GM12878 (cell line): Measurements from ENCODE around the gene SUN5. TPM values are rescaled to one million over a fixed set of nuclear protein-coding genes. Genes with fewer than 3 reads are reported as not detected.

Source experiments
- ATAC-seq: fragments of 200-7000 bp; cut with Tn5 transposase; 3 replicates; pipeline ENCODE4 v1.9.1; 2020; ENCODE audit warnings: mild to moderate bottlenecking, moderate library complexity
- Bru-seq: library from RNA; stranded (reverse); fragments of 400-500 nt; gene quantifications from one replicate; lab custom pipeline; 2021; lab: Mats Ljungman, UMichigan
- BruChase-seq, 2 experiments: library from RNA; stranded (reverse); fragments of 400-500 nt; gene quantifications; one replicate each; lab custom pipeline; 2021; lab: Mats Ljungman, UMichigan
- BruUV-seq: library from RNA; stranded (reverse); fragments of 400-500 nt; replicated peaks from 2 replicates; lab custom pipeline; 2021; lab: Mats Ljungman, UMichigan
- CTCF ChIA-PET: fragments of 300-600 bp; sonication (Branson Sonifier 250); formaldehyde crosslinking; extraction: SDS; loops from one replicate; lab custom pipeline; 2021; ENCODE audit warnings: inconsistent platforms; lab: Yijun Ruan, JAX
- POLR2A ChIA-PET: fragments of 350-600 bp; formaldehyde crosslinking; extraction: SDS; loops from one replicate; lab custom pipeline; 2021; ENCODE audit warnings: inconsistent platforms; lab: Charles Lee
- RAD21 ChIA-PET: fragments of 300-600 bp; sonication (Branson Sonifier 250); formaldehyde crosslinking; loops from one replicate; lab custom pipeline; 2023; ENCODE audit warnings: antibody characterized with exemption; ENCODE audit not compliant: unreplicated experiment; lab: Charles Lee
- SMC1A ChIA-PET: fragments of 300-600 bp; sonication (Branson Sonifier 250); formaldehyde crosslinking; loops from one replicate; lab custom pipeline; 2023; ENCODE audit not compliant: unreplicated experiment, uncharacterized antibody; lab: Charles Lee
- DNase-seq: peaks from one replicate; pipeline ENCODE4 v3.0.0-alpha.2; 2011; ENCODE audit warnings: low read depth, low spot score
- FAIRE-seq: peaks from 3 replicates; lab custom pipeline; 2011; peaks lifted over from hg19 to GRCh38; lab: Jason Lieb, UNC
- H2AFZ ChIP-seq: 2 replicates; pipeline ENCODE4 v1.6.0; 2011; ENCODE audit warnings: low read depth, low read length, control low read depth; ENCODE audit not compliant: control insufficient read depth
- H3K27ac ChIP-seq: 2 replicates; pipeline ENCODE4 v1.5.1; 2011; ENCODE audit warnings: control low read depth; ENCODE audit not compliant: control insufficient read depth, insufficient read depth
- H3K27me3 ChIP-seq, 2 experiments: replicated peaks in 1 of 2; 2 replicates each; pipeline versions ENCODE4 v1.6.0 to v1.6.1; 2011; ENCODE audit warnings: low read length in 1 of 2; ENCODE audit not compliant: control insufficient read depth in 2 of 2, insufficient read depth in 2 of 2
- H3K36me3 ChIP-seq, 2 experiments: 2 replicates each; pipeline ENCODE4 v1.5.1; 2011; ENCODE audit warnings: low read length in 1 of 2; ENCODE audit not compliant: control insufficient read depth in 2 of 2, insufficient read depth in 2 of 2
- H3K4me1 ChIP-seq: 2 replicates; pipeline ENCODE4 v1.6.1; 2011; ENCODE audit warnings: mild to moderate bottlenecking, low read length, moderate library complexity, mixed read lengths; ENCODE audit not compliant: control insufficient read depth, insufficient read depth
- H3K4me2 ChIP-seq: 2 replicates; pipeline ENCODE4 v1.6.0; 2011; ENCODE audit warnings: control low read depth; ENCODE audit not compliant: control insufficient read depth, insufficient read depth
- H3K4me3 ChIP-seq: fragments of 200-600 bp; sonication (generic); 2 replicates; pipeline ENCODE4 v1.5.1; 2016
- H3K79me2 ChIP-seq: 2 replicates; pipeline ENCODE4 v1.6.0; 2011; ENCODE audit warnings: low read length; ENCODE audit not compliant: control insufficient read depth, insufficient read depth
- H3K9ac ChIP-seq: 2 replicates; pipeline ENCODE4 v1.8.0; 2011; ENCODE audit warnings: low read length, control low read depth, mixed read lengths; ENCODE audit not compliant: control insufficient read depth, insufficient read depth
- H3K9me3 ChIP-seq: replicated peaks from 3 replicates; pipeline ENCODE4 v1.5.1; 2011; ENCODE audit warnings: mild to moderate bottlenecking, low read length; ENCODE audit not compliant: control insufficient read depth, insufficient read depth
- H4K20me1 ChIP-seq: 2 replicates; pipeline ENCODE4 v1.6.0; 2011; ENCODE audit not compliant: control insufficient read depth, insufficient read depth
- CBFB ChIP-seq: IDR thresholded peaks from 2 replicates; pipeline ENCODE4 v1.6.1; 2016; ENCODE audit warnings: antibody characterized with exemption, low read depth
- CREB1 ChIP-seq: IDR thresholded peaks from 2 replicates; pipeline ENCODE4 v1.6.1; 2012; ENCODE audit warnings: low read depth, mild to moderate bottlenecking, inconsistent platforms
- EZH2 ChIP-seq: IDR thresholded peaks from 2 replicates; pipeline ENCODE4 v1.6.1; 2012; ENCODE audit warnings: low read depth, mild to moderate bottlenecking, control low read depth, inconsistent platforms, low read length, borderline replicate concordance; ENCODE audit not compliant: control insufficient read depth
- HDAC2 ChIP-seq: fragments of 200-600 bp; sonication (generic); IDR thresholded peaks from 2 replicates; pipeline ENCODE4 v1.6.1; 2017
- IKZF1 ChIP-seq: fragments of 450-650 bp; conservative IDR thresholded peaks from 2 replicates; pipeline ENCODE4 v1.6.1; 2017; ENCODE audit warnings: antibody characterized with exemption, mild to moderate bottlenecking
- JUNB ChIP-seq: IDR thresholded peaks from 2 replicates; pipeline ENCODE4 v1.6.1; 2016; ENCODE audit warnings: antibody characterized with exemption, mild to moderate bottlenecking
- LARP7 ChIP-seq: fragments of 450-650 bp; IDR thresholded peaks from 2 replicates; pipeline ENCODE4 v1.6.1; 2017; ENCODE audit warnings: mild to moderate bottlenecking
- MTA2 ChIP-seq: fragments of 450-650 bp; IDR thresholded peaks from 2 replicates; pipeline ENCODE4 v1.6.1; 2016; ENCODE audit warnings: low read depth, mild to moderate bottlenecking, moderate library complexity
- MYC ChIP-seq: IDR thresholded peaks from 2 replicates; pipeline ENCODE4 v1.6.1; 2011; ENCODE audit warnings: mild to moderate bottlenecking, low read length, moderate library complexity, inconsistent platforms; ENCODE audit not compliant: insufficient read depth, insufficient replicate concordance, insufficient read length, severe bottlenecking
- PAX5 ChIP-seq: IDR thresholded peaks from 2 replicates; pipeline ENCODE4 v1.6.1; 2011; ENCODE audit warnings: low read depth, low read length, borderline replicate concordance
- PML ChIP-seq: IDR thresholded peaks from 2 replicates; pipeline ENCODE4 v1.6.1; 2012; ENCODE audit warnings: low read length, inconsistent platforms
- POU2F2 ChIP-seq: IDR thresholded peaks from 3 replicates; pipeline ENCODE4 v1.6.1; 2011; ENCODE audit warnings: low read depth, mild to moderate bottlenecking, low read length, borderline replicate concordance
- RFX5 ChIP-seq: IDR thresholded peaks from 2 replicates; pipeline ENCODE4 v1.6.1; 2011; ENCODE audit warnings: low read depth, low read length, improper control_type of control experiment
- SMAD1 ChIP-seq: fragments of 450-650 bp; IDR thresholded peaks from 2 replicates; pipeline ENCODE4 v1.6.1; 2018; ENCODE audit warnings: mild to moderate bottlenecking, low read depth; ENCODE audit not compliant: partially characterized antibody
- SMC3 ChIP-seq: IDR thresholded peaks from 2 replicates; pipeline ENCODE4 v1.6.1; 2011; ENCODE audit warnings: low read length, improper control_type of control experiment, borderline replicate concordance
- ZNF384 ChIP-seq: IDR thresholded peaks from 2 replicates; pipeline ENCODE4 v1.6.1; 2012; ENCODE audit warnings: low read depth, mild to moderate bottlenecking, low read length, improper control_type of control experiment, borderline replicate concordance
- ZZZ3 ChIP-seq: IDR thresholded peaks from 2 replicates; pipeline ENCODE4 v1.6.1; 2011; ENCODE audit warnings: low read depth; ENCODE audit not compliant: control insufficient read depth, insufficient read length
- WGBS: methylation state at CpG from one replicate; pipeline ENCODE4 v1.1.6; 2016; ENCODE audit warnings: low lambda C conversion rate; ENCODE audit not compliant: insufficient replicate concordance, insufficient coverage; ENCODE audit errors: missing lambda C conversion rate; 5-methylcytosine and 5-hydroxymethylcytosine counted together
- in situ Hi-C: fragments of 300-500 bp; cut with MboI; formaldehyde crosslinking; loops from 9 replicates; pipeline ENCODE4 v1.14.3; 2018; ENCODE audit warnings: mixed read lengths
- intact Hi-C: fragments of 100-400 bp; cut with micrococcal nuclease; formaldehyde crosslinking; loops from one replicate; pipeline ENCODE4 v1.14.2; 2022; ENCODE audit not compliant: unreplicated experiment
- long read RNA-seq, 2 experiments: library from polyadenylated mRNA; unstranded; transcript quantifications; one replicate each; pipeline ENCODE4 v2.0.0, GENCODE V29; 2019 to 2020
- polyA minus RNA-seq, 3 experiments: library from RNA; depleted of rRNA, polyadenylated mRNA; stranded (reverse); fragments of >200 nt; gene quantifications; 2 replicates each; pipeline ENCODE4 v1.2.3, GENCODE V29; 2011
- polyA plus RNA-seq, 11 experiments: library from polyadenylated mRNA; depleted of rRNA in 4 of 11; unstranded in 6 of 11; stranded (reverse) in 5 of 11; fragments of >200 nt; fragmentation: Nextera tagmentation in 4 of 11; fragmentation: Illumina TruSeq in 1 of 11; extraction: Ambion mirVana in 4 of 11; extraction: Trizol in 1 of 11; gene quantifications; 1 replicate in 1 of 11; 2 replicates in 10 of 11; pipeline versions ENCODE4 v1.2.1 to v1.2.3, GENCODE V29; 2011 to 2016; ENCODE audit warnings: inconsistent platforms in 2 of 11, missing spikeins in 2 of 11, low read depth in 1 of 11
- total RNA-seq, 4 experiments: library from RNA; depleted of rRNA in 3 of 4; stranded (reverse); fragments of >200 nt in 3 of 4; fragmentation: Illumina TruSeq in 1 of 4; extraction: Trizol in 1 of 4; gene quantifications; 2 replicates each; pipeline versions ENCODE4 v1.2.1 to v1.2.3, GENCODE V29; 2013 to 2021
- TF ChIP-seq, protein P1 (sequence below): fragments of 150-350 bp; IDR thresholded peaks from 2 replicates; pipeline ENCODE4 v1.6.1; 2016; ENCODE audit warnings: low read depth, low read length

SUN5 gene, protein sequence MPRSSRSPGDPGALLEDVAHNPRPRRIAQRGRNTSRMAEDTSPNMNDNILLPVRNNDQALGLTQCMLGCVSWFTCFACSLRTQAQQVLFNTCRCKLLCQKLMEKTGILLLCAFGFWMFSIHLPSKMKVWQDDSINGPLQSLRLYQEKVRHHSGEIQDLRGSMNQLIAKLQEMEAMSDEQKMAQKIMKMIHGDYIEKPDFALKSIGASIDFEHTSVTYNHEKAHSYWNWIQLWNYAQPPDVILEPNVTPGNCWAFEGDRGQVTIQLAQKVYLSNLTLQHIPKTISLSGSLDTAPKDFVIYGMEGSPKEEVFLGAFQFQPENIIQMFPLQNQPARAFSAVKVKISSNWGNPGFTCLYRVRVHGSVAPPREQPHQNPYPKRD
- total RNA-seq (2013; cell fraction: nucleolus; rRNA removed), result not detected in 2 replicates
- total RNA-seq (2014; rRNA removed) (not detected in 2 replicates), total RNA-seq (2014; rRNA removed; fragmentation: Illumina TruSeq; extraction: Trizol) (not detected in 2 replicates), total RNA-seq (2021) (not detected in 2 replicates), polyA plus RNA-seq (2011; rRNA removed) (not detected in 2 replicates), polyA plus RNA-seq (2014; fragmentation: Illumina TruSeq; extraction: Trizol) (not detected in 2 replicates), polyA plus RNA-seq (2014; fragmentation: Nextera tagmentation; extraction: Ambion mirVana) (not detected), polyA plus RNA-seq (2014; rRNA removed) (not detected in 2 replicates), polyA plus RNA-seq (2016; fragmentation: Nextera tagmentation; extraction: Ambion mirVana) (not detected), polyA minus RNA-seq (2011; rRNA and poly(A)+ RNA removed) (not detected in 2 replicates), Bru-seq, nascent RNA (not detected), BruChase-seq, experiment 1, labeled RNA remaining after a 6-hour chase (not detected), BruChase-seq, experiment 2, labeled RNA remaining after a 2-hour chase (not detected)
- not detected for polyA plus RNA-seq (2011; ENCODE audit: low read depth)
- polyA plus RNA-seq (2011; cell fraction: cytosol; rRNA removed), result not detected in 2 replicates
- polyA plus RNA-seq (2011; cell fraction: nucleus; rRNA removed), result not detected in 2 replicates
- polyA plus RNA-seq (2012), result not detected in 2 replicates
- not detected in 2 replicates for polyA minus RNA-seq (2011; cell fraction: cytosol; rRNA and poly(A)+ RNA removed)
- polyA minus RNA-seq (2011; cell fraction: nucleus; rRNA and poly(A)+ RNA removed), result not detected in 2 replicates
- long read RNA-seq, experiment 1, result 0 reads
- long read RNA-seq, experiment 2, result 0 reads

DNA sequence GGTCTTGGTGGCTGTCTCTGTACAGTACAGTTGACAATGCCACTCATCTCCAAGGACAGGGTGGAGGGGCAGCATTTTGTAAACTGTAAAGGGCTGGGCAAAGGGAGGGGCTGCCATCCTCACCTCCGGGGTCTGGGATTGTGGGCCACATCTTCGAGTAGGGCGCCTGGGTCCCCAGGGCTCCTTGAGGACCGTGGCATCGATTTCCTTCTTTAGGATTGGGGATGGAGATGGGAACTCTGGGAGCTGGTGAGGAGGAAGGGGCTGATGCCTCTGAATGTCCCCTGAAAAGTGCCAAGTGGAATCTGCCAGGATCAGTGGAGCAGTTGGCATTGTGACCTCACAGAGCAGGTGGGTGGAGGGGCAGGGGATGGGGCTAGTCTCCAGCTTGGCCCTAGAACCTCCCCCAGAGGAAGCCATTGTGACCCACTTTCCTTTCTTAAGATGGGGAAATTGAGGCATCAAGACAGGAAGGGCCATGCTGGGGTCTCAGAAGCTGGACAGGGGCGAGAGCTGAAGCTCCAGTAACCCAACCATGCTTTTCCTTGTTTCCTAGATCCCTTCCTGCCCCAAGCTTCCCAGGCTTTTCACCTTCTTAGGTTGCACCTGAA, at the start of gene SUN5:
TSS of gene SUN5 (minus strand) at position 293 of the 611 bp plus-strand sequence. CDS start at position 200, 93 bp downstream.
- no peaks in the 10 kb centered on the region for H3K4me1 ChIP-seq
- ChIA-PET POLR2A (no interaction called here), CTCF (interaction anchor here (1.0 to 1.8 kb wide), 9 partner anchors 11 to 330 kb away, joined by 3 to 10 read pairs (median 4); partner anchors contain the start of gene C20orf203), SMC1A (interaction anchor here (0.6 to 1.0 kb wide), 2 partner anchors 102 to 182 kb away, joined by 3 read pairs; no protein-coding TSS in a partner anchor)
- no peaks in the 10 kb centered on the region for H4K20me1 ChIP-seq
- ATAC-seq (no peak), DNase-seq (no peak), FAIRE-seq (no peak)
- H3K4me2 ChIP-seq, result no peak within 1 kb of the TSS
- no TSS peak for BruUV-seq
- no peak within 1 kb of the TSS for H3K27ac ChIP-seq
- WGBS, result under 1% methylated on average over 6 of the region's 6 CpGs
- intact Hi-C loops (no loop called here), in situ Hi-C loops (no loop called here)
- H2AFZ ChIP-seq, result no peak within 1 kb of the TSS
- H3K27me3 ChIP-seq, result no peaks in the 10 kb centered on the region
- no peaks in the 10 kb centered on the region; the same call in 2 of the 3 replicates for H3K9me3 ChIP-seq
- no peaks in the 10 kb centered on the region for H3K79me2 ChIP-seq
- no peak within 1 kb of the TSS for H3K9ac ChIP-seq
- H3K36me3 ChIP-seq, result no peaks in the 10 kb centered on the region
- TF ChIP-seq POU2F2, result no peak
- no peak for TF ChIP-seq CBFB
- TF ChIP-seq ZNF384, result no peak
- no peak for TF ChIP-seq CREB1
- TF ChIP-seq IKZF1, result no peak
- no peak for TF ChIP-seq RFX5
- TF ChIP-seq MYC, result no peak
- TF ChIP-seq PML, result no peak
- TF ChIP-seq LARP7, result no peak
- TF ChIP-seq HDAC2, result no peak
- no peak for TF ChIP-seq JUNB
- TF ChIP-seq ZZZ3, result no peak
- TF ChIP-seq, protein P1, sequence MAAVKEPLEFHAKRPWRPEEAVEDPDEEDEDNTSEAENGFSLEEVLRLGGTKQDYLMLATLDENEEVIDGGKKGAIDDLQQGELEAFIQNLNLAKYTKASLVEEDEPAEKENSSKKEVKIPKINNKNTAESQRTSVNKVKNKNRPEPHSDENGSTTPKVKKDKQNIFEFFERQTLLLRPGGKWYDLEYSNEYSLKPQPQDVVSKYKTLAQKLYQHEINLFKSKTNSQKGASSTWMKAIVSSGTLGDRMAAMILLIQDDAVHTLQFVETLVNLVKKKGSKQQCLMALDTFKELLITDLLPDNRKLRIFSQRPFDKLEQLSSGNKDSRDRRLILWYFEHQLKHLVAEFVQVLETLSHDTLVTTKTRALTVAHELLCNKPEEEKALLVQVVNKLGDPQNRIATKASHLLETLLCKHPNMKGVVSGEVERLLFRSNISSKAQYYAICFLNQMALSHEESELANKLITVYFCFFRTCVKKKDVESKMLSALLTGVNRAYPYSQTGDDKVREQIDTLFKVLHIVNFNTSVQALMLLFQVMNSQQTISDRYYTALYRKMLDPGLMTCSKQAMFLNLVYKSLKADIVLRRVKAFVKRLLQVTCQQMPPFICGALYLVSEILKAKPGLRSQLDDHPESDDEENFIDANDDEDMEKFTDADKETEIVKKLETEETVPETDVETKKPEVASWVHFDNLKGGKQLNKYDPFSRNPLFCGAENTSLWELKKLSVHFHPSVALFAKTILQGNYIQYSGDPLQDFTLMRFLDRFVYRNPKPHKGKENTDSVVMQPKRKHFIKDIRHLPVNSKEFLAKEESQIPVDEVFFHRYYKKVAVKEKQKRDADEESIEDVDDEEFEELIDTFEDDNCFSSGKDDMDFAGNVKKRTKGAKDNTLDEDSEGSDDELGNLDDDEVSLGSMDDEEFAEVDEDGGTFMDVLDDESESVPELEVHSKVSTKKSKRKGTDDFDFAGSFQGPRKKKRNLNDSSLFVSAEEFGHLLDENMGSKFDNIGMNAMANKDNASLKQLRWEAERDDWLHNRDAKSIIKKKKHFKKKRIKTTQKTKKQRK, result no peak
- TF ChIP-seq MTA2, result no peak
- TF ChIP-seq PAX5, result no peak
- TF ChIP-seq SMC3, result no peak
- TF ChIP-seq EZH2, result no peak
- TF ChIP-seq SMAD1, result no peak
- TF ChIP-seq, all 136 proteins: peak for 0
- RAD21 ChIA-PET, result no interaction called here
- no peak within 1 kb of the TSS for H3K4me3 ChIP-seq
